ENCODE results near the gene PPM1M.

Gene PPM1M

DNA sequence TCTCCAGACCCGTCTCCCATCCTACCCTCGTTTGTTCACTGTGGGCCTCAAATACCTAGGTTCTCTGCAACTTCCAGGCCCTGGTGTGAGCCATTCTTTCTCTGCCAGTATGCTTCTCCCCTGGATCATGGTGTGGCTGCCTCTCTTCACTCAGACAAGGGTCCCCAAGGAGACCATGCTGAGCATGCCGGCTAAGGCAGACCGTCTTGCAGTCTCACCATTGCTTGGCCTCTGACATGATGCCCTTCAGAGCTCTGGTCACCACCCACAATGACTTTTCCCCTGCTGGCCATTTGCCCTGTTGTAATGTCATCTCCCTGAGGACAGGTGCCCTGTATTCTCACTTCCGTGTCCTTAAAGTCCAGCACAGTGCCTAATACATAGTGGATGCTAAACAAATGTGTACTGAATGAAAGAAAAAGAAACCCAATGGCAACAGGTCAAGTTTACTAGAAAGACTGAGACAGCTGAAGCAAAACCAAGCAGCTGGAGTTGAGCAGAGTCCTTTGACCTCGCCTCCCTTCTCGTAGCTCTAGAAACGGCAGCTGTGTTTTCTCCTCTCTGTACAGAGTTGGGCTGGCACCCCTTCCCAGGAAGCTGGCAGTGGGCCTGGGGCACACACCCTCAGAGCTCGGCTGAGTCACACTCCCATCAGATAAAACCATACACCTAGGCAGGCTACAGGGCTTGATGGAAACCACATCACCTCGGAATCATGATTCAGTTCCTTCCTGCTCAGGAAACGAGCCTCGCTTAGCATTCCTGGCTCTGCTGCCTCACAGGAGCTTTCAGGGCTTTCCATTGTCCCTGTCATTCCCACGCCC, 28.8 kb upstream of the PPM1M start:
- peak; percentile 52 for DNase-seq

DNA sequence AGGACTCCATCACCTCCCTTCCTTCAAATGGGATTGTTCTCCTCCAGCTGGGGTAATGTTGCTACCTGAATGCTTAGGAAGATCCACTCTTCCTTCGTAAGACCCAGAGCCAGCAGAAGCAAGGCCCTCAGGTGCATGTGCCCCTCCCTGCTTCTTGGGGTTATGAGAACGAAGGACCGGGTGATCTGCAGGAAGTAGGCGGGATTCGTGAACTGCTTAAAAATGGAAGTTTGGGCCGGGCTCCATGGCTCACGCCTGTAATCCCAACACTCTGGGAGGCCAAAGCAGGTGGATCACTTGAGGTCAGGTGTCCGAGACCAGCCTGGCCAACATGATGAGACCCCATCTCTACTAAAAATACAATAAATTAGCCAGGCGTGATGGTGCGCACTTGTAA, 28.2 kb upstream of the PPM1M start:
- no peak for DNase-seq

DNA sequence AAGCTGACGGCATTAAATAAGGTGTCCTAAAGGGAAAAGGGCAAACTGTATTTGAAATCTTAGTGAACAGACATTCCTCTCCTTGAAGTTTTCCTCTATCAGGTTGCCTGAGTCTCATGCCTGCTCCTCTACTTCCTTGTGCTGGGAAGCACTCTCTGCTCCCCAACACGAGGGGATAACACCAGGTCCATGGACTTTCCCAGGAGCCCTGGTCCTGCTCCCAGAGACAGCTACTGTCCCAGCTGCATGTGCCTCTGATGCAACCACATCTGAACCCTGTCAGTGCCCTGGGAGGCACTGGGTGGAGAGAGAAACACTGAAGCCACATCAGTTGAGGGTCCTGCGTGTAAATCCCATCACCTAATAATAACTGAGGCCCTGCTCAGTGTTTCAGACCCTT, 27.5 kb upstream of the PPM1M start:
- no peak for DNase-seq

DNA sequence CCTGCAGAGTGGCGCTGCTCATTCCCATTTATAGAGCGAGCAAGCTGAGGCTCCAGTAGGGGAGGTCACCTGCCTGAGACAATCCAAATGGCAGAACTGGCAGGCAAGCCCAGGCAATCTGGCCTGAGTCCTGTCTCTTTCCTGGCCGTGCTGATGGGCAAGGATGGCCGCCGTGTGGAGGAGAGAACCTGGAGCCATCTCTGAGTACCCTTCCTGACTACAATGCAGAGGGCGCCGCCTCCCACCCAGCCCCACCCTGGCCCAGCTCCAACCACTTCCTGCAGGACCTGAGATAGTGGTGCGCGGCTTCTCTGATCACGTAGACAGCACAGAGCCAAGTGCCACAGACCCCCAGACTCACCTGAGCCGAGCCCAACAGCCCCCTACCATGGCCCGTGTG, 27.1 kb upstream of the PPM1M start:
- DNase-seq, result no peak

DNA sequence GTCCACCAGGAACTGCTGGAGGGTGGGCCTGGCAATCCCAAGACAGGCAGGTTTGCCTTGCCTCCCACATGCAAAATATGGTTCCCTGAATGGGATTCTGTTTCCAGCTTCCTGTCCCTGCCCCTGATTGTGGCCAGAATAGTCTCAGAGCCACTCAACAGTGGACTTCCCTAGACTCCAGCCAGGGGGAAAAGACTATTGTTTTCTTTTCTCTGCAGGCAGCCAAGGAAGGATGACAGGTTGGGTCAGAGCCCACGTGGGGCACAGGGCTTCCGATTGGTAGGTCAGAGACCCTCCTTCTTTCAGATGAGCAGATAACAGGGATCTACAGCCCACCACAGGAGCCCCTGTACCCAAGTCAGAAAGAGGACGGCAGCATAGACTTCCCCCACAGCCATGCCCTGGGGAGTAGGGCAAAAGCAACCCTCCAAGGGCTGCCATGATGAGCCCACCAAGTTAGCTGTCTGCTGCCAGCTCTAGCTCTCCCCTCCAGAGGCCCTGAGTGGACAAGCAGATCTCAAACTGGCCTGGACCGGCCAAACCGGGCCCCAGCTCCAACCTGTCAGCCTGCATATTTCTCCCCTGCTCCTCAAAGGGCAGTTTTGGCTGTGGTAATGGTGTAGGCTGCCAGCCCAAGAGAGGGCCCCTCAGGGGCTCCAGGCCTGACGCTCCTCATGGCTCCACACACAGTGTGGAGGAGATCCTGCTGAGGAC, 26.5 kb upstream of the PPM1M start:
- no peak for DNase-seq

DNA sequence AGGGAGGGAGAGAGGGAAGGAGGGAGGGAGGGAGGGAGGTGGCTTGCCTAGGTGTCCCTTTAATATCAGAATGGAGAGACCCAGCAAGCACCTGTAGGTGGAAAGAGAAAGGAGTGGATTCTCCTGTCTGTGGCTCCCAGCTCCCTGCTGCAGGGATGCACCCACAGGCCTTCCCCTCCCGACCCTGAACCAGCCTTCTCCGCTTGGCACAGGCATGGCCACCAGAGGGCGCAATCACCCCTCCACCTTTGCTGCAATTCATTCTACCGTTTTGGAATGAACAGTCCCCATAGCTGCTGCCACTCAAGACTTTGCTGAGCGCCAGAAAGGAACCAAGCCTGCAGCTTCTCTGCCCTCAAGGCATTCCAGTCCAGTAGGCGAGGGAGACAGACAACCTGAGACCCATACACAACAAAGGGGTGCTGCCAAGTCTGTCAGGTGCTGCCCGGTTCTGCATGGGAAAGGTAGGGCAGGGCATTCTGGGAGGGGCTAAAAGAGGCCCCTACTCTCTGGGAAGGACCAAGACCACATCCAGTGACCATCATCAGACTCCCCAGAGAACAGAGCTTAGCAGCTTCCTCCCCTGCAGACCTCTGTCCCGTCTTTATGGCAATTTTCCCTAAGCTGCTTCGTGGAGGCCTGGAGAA, 25.1 kb upstream of the PPM1M start:
- peak; percentile 67 for DNase-seq

DNA sequence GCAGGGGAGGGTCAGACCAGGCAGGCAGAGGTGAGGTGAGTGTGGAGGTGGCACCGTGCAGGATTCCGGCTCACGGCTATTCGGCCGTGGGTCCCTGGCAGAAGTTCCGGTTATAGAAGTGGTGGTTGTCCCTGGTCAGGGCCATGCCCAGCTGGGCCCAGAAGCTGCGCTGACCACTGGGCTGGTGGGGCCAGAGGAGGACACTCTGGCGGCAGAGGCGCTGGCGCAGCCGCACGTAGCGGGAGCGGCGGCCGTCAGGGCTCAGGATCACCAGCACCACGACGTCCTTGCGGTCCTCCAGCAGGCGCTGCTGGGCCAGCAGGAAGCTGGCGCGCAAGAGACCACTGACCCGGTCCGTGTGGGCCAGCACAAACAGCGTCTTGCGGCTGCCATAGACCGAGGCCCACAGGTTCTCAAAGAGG, 24.4 kb upstream of the PPM1M start:
- no peak for DNase-seq

DNA sequence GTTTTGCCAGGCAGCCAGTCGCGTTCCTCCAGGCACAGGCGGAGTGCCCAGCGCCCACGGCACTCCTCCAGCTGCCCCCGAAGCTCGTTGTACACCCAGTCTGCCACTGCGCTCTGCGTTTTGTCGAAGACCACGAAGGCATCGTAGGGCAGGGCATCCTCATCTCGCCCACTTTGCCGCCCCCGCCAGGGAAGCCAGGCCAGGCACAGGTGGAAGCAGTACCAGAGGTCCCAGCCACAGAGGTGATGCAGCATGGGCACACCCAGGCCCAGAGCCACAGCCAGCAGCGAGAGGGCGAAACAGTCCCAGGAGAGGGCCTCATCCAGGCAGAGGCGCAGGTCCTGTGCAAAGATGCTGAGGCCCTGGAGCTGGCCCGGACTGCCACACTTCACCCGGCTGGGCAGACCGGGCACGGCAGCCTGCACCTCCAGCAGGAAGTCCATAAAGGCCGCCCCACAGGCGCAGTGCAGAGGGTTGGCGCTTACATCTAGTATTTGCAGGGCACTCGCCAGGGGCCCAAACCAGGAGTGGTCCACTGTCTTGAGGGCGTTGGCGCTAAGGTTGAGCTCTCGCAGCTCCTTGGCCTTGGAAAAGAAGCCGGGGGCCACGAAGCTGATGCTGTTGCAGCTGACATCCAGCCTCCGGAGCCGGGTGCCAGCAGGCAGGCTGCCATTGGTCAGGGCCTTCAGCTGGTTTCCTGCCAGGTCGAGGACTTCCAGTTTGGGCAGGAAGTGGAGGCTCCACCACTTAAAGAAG, 23.8 kb upstream of the PPM1M start:
- DNase-seq, result no peak

DNA sequence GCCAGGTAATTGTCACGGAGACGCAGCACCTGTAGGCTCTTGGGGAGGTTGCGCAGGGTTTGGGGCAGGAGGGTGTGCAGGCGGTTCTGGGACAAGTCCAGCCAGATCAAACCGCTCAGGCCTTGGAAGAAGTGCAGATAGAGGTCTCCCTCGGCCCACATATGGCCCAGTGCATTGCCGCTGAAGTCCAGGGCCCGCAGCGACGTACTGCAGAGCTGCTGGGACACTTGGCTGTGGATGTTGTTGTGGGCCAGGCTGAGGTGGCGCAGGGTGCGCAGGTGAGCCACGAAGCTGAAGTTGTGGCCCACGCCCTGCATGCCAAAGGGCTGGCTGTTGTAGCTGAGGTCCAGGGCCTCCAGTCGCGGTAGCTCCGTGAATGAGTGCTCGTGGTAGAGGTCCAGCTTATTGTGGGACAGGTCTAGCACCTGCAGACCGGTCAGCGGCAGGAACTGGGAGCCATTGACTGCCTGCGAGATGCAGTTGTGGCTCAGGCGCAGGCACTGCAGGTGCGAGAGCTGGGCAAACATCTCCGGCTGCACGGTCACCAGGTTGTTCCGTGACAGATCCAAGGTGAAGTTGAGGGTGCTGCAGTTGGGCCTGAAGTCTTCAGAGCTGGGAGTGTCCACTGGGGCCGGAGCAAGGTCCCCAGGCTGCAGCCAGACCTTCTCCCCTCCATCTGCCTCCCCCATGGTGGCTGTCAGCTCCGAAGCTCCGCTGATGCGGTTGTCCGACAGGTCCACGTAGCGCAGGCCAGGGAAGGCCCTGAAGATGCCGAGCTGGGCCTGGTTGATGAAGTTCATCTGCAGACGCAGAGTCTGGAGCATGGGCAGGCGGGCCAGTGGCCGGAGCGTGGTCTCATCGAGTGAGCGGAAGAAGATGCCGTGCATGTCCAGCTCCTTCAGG, 23.0 kb upstream of the PPM1M start:
- no peak for DNase-seq

DNA sequence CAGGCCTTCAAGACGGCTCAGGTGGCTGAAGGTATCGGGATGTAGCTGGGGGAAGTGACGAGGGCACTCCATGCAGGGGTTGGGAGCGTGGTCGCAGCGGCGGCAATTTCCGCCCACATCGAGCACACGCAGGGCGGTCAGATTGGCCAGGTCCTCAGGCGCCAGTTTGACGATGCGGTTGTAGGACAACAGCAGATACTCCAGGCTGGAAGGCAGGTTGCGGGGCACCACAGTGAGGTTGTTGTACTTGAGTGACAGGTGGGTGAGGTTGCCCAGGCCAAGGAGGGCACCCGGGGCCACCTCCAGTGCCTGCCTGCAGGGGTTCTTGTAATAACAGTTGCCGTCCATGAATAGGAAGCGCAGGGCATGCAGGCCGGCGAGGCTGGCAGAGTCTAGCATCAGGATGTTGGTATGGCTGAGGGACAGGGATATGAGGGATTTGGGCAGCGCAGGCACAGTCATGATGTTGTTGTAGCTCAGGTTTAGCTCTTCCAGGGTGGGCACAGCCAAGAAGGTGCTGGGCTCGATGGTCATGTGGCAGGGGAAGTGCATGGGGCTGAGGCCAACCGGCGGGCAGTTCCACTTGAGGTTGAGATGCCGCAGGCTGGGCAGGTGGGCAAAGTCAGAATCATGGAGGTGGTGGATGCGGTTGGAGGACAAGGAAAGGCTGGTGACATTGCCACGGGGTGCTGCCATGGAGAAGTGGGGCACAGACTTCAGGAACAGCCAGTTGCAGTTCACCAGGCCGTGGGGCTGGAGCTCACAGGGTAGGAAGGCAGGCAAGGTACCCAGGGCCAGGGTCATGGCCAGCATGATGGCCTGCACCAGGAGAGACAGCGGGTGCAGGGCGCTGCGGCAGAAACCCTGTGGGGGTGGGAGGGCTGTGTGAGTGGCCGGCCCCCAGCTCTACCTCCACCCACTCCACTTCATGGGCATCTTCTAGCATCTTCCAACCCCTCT, 21.8 kb upstream of the PPM1M start:
- no peak for DNase-seq

DNA sequence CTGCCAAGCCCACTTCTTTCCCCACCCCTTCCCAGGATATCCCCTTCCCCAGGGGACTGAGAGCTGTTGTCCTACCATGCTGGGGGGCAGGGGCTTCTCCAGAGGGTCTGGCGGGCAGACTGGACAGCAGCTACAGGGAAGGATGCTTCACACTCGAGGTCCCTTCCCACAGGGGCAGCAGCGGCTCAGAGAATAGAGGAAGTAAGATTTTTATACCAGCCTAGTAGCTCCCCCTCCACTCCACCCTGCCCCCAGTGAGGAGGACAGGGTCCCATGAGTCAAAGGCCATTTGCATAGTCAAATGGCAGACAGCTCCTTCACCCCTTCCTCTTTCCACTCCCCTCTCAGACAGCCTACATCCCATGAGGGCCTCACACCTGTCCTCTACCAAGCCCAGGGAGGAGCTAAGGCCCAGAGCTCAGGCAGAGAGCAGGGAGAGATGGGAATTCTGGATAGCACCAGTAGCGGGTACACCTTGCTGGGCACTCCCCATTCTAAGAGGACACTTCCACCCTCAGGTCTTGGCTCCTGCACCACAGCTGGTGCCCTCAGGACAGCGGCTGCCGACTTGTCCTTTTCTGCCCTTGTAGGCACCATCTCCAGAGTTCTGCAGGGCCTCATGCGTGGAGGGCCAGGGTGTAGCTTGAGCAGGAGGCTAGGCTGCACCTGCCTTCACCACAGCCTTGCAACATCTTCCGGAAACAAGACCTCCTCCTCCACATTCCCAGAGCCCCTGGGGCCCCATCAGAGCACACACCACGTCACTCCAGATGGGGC, 19.9 kb upstream of the PPM1M start, which contains the start of gene TLR9:
Gene TLR9 (minus strand): TSS at position 194 of the 777 bp plus-strand sequence. CDS start 116 bp downstream, at position 78.
- no peak for DNase-seq

DNA sequence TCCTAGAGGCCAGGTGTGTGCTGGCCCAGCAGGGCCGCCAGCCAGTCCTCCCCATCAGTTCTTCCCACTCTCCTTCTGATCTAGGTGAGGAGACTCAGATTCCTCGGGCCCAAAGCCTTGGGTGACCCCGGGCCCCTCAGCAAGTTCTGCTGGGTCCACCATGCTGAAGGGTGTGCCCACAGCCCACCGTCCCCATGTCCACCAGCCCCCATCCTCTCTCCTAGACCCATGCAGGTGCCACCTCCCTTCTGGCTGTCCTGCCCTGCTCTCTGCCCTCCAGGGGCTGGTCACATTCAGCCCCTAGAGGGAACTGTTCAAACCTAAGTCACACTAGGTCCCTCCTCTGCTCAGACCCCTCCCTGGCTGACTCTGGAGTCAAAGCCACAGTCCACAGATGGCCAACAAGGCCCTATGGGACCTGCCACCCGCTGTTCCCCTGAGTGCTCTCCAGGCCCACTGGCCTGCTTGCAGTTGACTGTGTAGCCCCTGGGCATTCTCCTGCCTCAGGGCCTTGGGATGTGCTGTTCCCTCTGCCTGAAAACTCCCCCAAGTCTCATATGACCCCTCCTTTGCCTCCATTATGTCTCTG, 19.2 kb upstream of the PPM1M start:
- no peak for DNase-seq

DNA sequence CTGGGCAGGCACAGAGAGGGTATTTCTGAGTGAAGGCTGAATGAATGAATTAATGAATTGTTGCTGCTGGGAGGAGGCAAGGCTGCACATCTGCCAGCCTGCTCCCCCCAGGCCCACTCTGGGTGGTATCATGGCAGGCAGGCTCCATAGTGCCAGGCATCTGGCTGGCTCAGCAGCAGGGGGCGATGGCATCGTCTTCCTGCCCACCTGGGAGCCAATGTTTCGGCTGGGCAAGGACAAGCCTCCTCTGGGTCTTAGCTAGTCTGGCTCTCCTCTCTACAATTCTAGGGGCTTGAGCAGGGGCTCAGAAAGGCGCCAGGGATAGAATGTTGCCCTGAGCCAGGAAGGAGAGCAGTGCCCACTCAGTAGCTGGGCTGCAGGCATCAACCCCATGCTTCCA, 18.4 kb upstream of the PPM1M start:
- no peak for DNase-seq

DNA sequence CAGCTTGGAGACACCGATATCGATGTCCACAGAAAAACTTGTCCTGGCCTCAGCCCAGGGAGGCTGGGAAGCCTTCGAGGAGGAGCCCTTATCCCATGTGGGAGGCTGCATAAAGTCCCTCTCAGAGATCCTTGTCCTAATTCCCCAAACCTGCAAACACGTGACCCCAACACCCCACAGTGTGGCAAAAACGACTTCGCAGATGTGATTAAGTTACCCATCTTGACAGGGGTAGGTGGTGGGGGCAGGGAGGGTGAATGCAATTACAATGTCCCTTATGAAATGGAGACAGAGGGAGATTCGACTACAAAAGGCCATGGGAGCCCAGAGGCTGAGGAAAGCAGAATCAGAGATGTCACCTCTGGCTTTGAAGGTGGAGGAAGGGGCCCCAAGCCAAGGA, 17.8 kb upstream of the PPM1M start:
- no peak for DNase-seq

DNA sequence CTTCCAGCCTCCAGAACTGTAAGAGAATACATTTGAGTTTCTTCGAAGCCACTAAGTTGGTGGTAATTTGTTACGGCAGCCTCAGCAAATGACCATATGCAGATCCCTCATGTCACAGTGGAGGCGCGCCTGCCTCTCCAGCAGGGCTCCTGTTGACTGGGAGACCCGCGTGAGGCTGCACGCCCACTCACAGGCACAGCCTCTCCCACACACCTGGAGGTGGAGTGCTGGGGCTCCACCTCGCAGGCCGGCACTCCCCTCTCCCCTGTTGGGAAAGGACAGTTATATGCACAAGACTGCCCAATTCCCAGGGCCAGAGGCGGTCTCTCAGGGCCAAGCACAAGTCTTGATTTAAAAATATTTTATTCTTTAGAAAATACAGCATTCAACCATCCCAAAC, 17.3 kb upstream of the PPM1M start:
- DNase-seq, result no peak

DNA sequence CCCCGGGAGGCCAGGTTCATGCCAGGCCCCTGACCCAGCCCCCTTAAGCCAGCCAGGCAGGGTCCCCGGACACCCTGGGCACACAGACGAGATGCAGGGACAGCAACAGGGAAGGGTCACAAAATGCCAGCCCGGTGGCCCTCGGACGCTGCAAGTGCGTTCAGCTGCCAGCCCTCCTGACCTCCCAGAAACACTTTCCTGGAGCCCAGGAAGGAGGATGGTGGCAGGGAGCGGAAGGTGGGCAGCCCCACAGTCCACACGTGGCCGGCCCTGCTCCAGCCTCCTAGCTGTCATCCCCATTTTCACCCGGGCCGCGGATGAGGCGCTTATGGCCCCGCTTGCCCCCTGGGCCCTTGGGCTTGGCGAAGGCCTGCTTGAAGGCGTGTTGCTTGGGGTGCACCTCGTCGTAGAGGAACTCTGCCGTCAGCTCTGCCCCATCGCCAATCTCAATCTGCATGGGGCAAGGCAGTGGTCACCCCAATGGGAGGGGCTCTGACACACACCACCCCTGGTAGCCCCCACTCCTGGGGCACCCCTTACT, 16.7 kb upstream of the PPM1M start:
- no peak for DNase-seq

DNA sequence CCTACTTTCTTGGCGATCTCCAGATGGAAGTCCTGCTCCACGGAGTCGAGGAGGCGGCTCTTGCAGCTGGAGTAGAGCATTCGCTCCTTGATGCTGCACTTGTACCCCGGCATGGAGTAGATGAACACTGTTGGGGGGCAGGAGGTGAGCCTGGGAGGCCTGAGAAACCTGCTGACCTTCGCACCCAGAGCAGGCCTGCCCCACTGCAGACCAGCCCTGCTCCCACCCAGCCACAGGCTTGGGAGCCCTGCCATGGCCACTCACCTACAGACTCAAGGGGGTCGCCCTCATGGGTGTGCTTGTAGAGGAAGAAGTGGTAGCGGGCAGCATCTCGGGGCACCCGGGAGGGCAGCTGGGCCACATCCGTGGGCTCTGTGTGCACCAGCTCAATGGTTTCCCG, 15.9 kb upstream of the PPM1M start:
- DNase-seq, result no peak

DNA sequence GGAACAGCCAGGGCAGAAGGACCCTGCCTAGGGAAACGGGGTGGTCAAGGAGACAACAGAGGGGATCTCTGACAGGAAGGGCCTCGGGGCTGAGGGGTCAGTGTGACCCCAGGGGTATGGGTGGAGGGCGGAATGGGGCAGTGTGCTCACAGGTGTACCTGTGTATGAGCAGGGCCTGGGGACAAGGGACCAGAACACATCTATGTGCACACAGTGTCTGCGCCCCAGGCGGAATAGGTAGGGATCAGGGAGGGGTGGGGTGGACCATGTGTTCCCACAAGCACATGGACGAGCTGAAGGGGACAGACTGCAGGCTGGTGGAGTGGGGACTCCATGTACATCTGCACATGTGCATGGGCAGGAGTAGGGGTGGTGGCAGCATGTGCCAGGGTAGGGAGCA, 15.1 kb upstream of the PPM1M start:
- no peak for DNase-seq

DNA sequence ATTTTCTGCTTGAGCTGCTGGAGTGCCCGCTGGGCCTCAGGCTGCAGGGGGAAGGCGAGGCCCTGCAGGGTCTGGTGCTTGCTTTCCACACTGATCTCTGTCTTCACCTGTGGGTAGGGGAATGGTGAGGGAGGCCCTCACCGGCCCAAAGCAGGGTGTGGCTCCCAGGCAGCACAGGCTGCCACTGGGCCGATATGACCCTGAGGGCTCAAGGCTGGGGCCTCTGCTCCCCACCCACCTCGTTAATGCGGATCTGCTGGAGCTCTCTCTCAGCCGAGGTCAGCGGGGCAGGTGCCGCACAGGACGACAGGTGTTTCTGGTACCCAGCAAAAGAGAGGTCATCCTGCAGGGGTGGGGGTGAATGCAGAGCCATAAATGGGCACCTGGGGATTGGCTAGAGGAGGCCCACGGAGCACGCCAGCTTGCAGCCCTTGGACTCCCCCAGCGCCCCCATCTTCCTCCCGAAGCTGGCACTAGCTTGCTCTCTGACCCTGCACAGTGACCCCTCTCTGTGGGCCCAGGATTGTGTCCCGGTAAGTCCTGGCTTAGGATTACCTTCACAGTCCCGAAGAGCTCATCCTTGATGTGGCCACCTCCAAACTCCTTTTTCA, 14.6 kb upstream of the PPM1M start:
- no peak for DNase-seq

All from kidney glomerular epithelial cell (primary cell).